Activated naive CD8-positive, alpha-beta T cell (primary cell): ENCODE data around the gene SPIB.

Experiments
- H3K27ac Mint-ChIP-seq: one replicate; pipeline ENCODE4 v1.8.0; 2021; ENCODE audit warnings: mixed read lengths
- H3K27me3 Mint-ChIP-seq: one replicate; pipeline ENCODE4 v1.8.0; 2021; ENCODE audit warnings: mixed read lengths
- H3K36me3 Mint-ChIP-seq: one replicate; pipeline ENCODE4 v1.8.0; 2021; ENCODE audit warnings: mixed read lengths
- H3K4me1 Mint-ChIP-seq: one replicate; pipeline ENCODE4 v1.8.0; 2021; ENCODE audit warnings: low read depth, mixed read lengths
- H3K4me3 Mint-ChIP-seq: one replicate; pipeline ENCODE4 v1.8.0; 2021; ENCODE audit warnings: mild to moderate bottlenecking, mixed read lengths
- H3K9me3 Mint-ChIP-seq: one replicate; pipeline ENCODE4 v1.8.0; 2021; ENCODE audit warnings: low read depth, mixed read lengths

The SPIB gene

GRCh38 chr19:50476907-50477238 lies 58.1 kb downstream of the SPIB start:
- Mint-ChIP-seq H3K9me3 (no peaks in the 10 kb centered on the region), H3K27ac (peak overlapping the region; percentile 89), H3K27me3 (no peaks in the 10 kb centered on the region), H3K4me3 (peak overlapping the region; percentile 98), H3K4me1 (peaks cover 18% of the 10 kb centered on the region), H3K36me3 (peaks cover 6% of the 10 kb centered on the region)

- Mint-ChIP-seq H3K27me3 (no peaks in the 10 kb centered on the region), H3K27ac (peak overlapping the region; percentile 79), H3K36me3 (peaks cover 6% of the 10 kb centered on the region), H3K4me3 (peak overlapping the region; percentile 98), H3K4me1 (peaks cover 18% of the 10 kb centered on the region), H3K9me3 (no peaks in the 10 kb centered on the region)
These were observed 59.2 kb downstream of the SPIB start for GRCh38 chr19:50477751-50478515.

- no peaks in the 10 kb centered on the region for H3K27me3 Mint-ChIP-seq
- peaks cover 9% of the 10 kb centered on the region for H3K36me3 Mint-ChIP-seq
- no peaks in the 10 kb centered on the region for H3K9me3 Mint-ChIP-seq
- peaks cover 18% of the 10 kb centered on the region for H3K4me1 Mint-ChIP-seq
- H3K27ac Mint-ChIP-seq: peak overlapping the region; percentile 41
- H3K4me3 Mint-ChIP-seq: peak overlapping the region; percentile 20
These were observed 60.4 kb downstream of the SPIB start for GRCh38 chr19:50478901-50479715.

- Mint-ChIP-seq H3K4me1 (peaks cover 18% of the 10 kb centered on the region), H3K27ac (no peak overlapping the region), H3K9me3 (no peaks in the 10 kb centered on the region), H3K4me3 (no peak overlapping the region), H3K36me3 (peaks cover 9% of the 10 kb centered on the region), H3K27me3 (no peaks in the 10 kb centered on the region)
These were observed 61.1 kb downstream of the SPIB start for GRCh38 chr19:50479761-50480251.

GRCh38 chr19:50480281-50481111 lies 61.8 kb downstream of the SPIB start:
- H3K9me3 Mint-ChIP-seq: no peaks in the 10 kb centered on the region
- peaks cover 9% of the 10 kb centered on the region for H3K36me3 Mint-ChIP-seq
- H3K4me3 Mint-ChIP-seq: no peak overlapping the region
- H3K27ac Mint-ChIP-seq: no peak overlapping the region
- peaks cover 18% of the 10 kb centered on the region for H3K4me1 Mint-ChIP-seq
- no peaks in the 10 kb centered on the region for H3K27me3 Mint-ChIP-seq
